HepG2 (cell line): ENCODE measurements around the gene CAMK2A. TPM values are rescaled to one million over a fixed set of nuclear protein-coding genes. Genes with fewer than 3 reads are reported as not detected.

ENCODE experiments used
- ATAC-seq: fragments of 200-7000 bp; cut with Tn5 transposase; 3 replicates; pipeline ENCODE4 v1.9.1; 2020; ENCODE audit warnings: mild to moderate bottlenecking, moderate library complexity
- BruUV-seq: library from RNA; stranded (reverse); fragments of 400-500 nt; replicated peaks from 2 replicates; lab custom pipeline; 2021; lab: Mats Ljungman, UMichigan
- CTCF ChIA-PET: fragments of 300-600 bp; formaldehyde crosslinking; extraction: SDS; loops from one replicate; lab custom pipeline; 2021; ENCODE audit warnings: low total read pairs, inconsistent platforms, low intra/inter-chr PET ratio; lab: Yijun Ruan, JAX
- POLR2A ChIA-PET: fragments of 350-600 bp; sonication (Branson Sonifier 250); formaldehyde crosslinking; loops from one replicate; lab custom pipeline; 2020; ENCODE audit warnings: antibody characterized with exemption, inconsistent platforms; lab: Yijun Ruan, JAX
- DNase-seq: peaks from one replicate; pipeline ENCODE4 v3.0.0-alpha.2; 2015; ENCODE audit warnings: low spot score
- FAIRE-seq: peaks from 3 replicates; lab custom pipeline; 2011; peaks lifted over from hg19 to GRCh38; lab: Jason Lieb, UNC
- H2AFZ ChIP-seq: one replicate; pipeline ENCODE4 v1.6.1; 2011; ENCODE audit warnings: low read length, inconsistent platforms
- H3K27ac ChIP-seq: fragments of 300-600 bp; 3 replicates; pipeline ENCODE4 v1.8.0; 2011; ENCODE audit warnings: mixed run types, mild to moderate bottlenecking, mixed read lengths, low read length, inconsistent platforms; ENCODE audit not compliant: insufficient read depth; ENCODE audit errors: extremely low read length
- H3K27me3 ChIP-seq, 2 experiments: fragments of 200-600 bp in 1 of 2; 2 replicates in 1 of 2; 3 replicates in 1 of 2; pipeline versions ENCODE4 v1.6.0 to v1.8.0; 2011; ENCODE audit warnings: low read length in 2 of 2, mild to moderate bottlenecking in 2 of 2, moderate library complexity in 2 of 2, inconsistent platforms in 1 of 2; ENCODE audit not compliant: insufficient read depth in 2 of 2, control insufficient read depth in 1 of 2
- H3K36me3 ChIP-seq, 2 experiments: fragments of 200-600 bp in 1 of 2; replicated peaks in 1 of 2; 2 replicates in 1 of 2; 3 replicates in 1 of 2; pipeline versions ENCODE4 v1.5.1 to v1.8.0; 2011; ENCODE audit warnings: low read length in 2 of 2, inconsistent platforms in 1 of 2; ENCODE audit not compliant: insufficient read depth in 2 of 2, control insufficient read depth in 1 of 2
- H3K4me1 ChIP-seq: 2 replicates; pipeline ENCODE4 v1.5.1; 2012; ENCODE audit warnings: low read length, inconsistent platforms; ENCODE audit not compliant: insufficient read depth
- H3K4me2 ChIP-seq: 2 replicates; pipeline ENCODE4 v1.6.0; 2011; ENCODE audit warnings: low read depth, low read length, inconsistent platforms
- H3K4me3 ChIP-seq, 3 experiments: fragments of 200-600 bp in 1 of 3; sonication (generic), shearing (Covaris generic) in 1 of 3; replicated peaks in 1 of 3; 2 replicates each; pipeline ENCODE4 v1.5.1; 2011 to 2016; ENCODE audit warnings: low read length in 3 of 3, inconsistent platforms in 2 of 3, low read depth in 2 of 3, mild to moderate bottlenecking in 2 of 3, control low read depth in 1 of 3, mixed read lengths in 1 of 3; ENCODE audit not compliant: insufficient read depth in 1 of 3
- H3K79me2 ChIP-seq: one replicate; pipeline ENCODE4 v1.6.1; 2011; ENCODE audit warnings: low read length, inconsistent platforms; ENCODE audit not compliant: insufficient read depth
- H3K9ac ChIP-seq: 2 replicates; pipeline ENCODE4 v1.6.0; 2011; ENCODE audit warnings: mild to moderate bottlenecking, low read depth, low read length, inconsistent platforms; ENCODE audit not compliant: insufficient read depth
- H3K9me3 ChIP-seq: 2 replicates; pipeline ENCODE4 v1.5.1; 2012; ENCODE audit warnings: mild to moderate bottlenecking, low read length
- H4K20me1 ChIP-seq: 2 replicates; pipeline ENCODE4 v1.6.0; 2011; ENCODE audit warnings: inconsistent platforms, mild to moderate bottlenecking, low read length, moderate library complexity; ENCODE audit not compliant: insufficient read depth
- MBNL3 ChIP-seq: fragments of 250-450 bp; sonication (Bioruptor Pico); conservative IDR thresholded peaks from 2 replicates; pipeline ENCODE4 v1.8.0; 2022; ENCODE audit warnings: mild to moderate bottlenecking, inconsistent platforms
- MIER2 ChIP-seq: IDR thresholded peaks from 2 replicates; pipeline ENCODE4 v1.6.1; 2016; ENCODE audit warnings: missing biosample characterization, missing genetic modification reagents
- ZNF674 ChIP-seq: sonication (generic); formaldehyde crosslinking; IDR thresholded peaks from 2 replicates; pipeline ENCODE4 v1.5.0; 2020; ENCODE audit warnings: low read depth, mild to moderate bottlenecking, missing genetic modification reagents
- WGBS: methylation state at CpG from one replicate; pipeline ENCODE4 v1.1.6; 2017; ENCODE audit warnings: low lambda C conversion rate; 5-methylcytosine and 5-hydroxymethylcytosine counted together
- in situ Hi-C: cut with HindIII; loops from 2 replicates; pipeline ENCODE4 v1.10.0; 2017; ENCODE audit warnings: low pct_unique_long_range_greater_than_20kb; ENCODE audit not compliant: extremely low pct_ligation_motif_present
- intact Hi-C: fragments of 100-400 bp; cut with micrococcal nuclease; formaldehyde crosslinking; loops from one replicate; pipeline ENCODE4 v1.10.0; 2022; ENCODE audit not compliant: unreplicated experiment
- polyA plus RNA-seq, 8 experiments: library from polyadenylated mRNA; depleted of rRNA in 3 of 8; stranded (reverse) in 7 of 8; unstranded in 1 of 8; fragments of >200 nt; fragmentation: Illumina TruSeq in 4 of 8; extraction: Trizol in 4 of 8; gene quantifications; 2 replicates each; pipeline versions ENCODE4 v1.2.1 to v1.2.3, GENCODE V29; 2011 to 2016; ENCODE audit warnings: low read depth in 4 of 8, missing spikeins in 1 of 8, mixed read lengths in 1 of 8; ENCODE audit not compliant: insufficient read depth in 1 of 8
- total RNA-seq, 5 experiments: library from RNA; depleted of rRNA; stranded (reverse); fragments of >200 nt; fragmentation: Illumina TruSeq; extraction: Trizol; gene quantifications; 2 replicates each; pipeline ENCODE4 v1.2.3, GENCODE V29; 2016; ENCODE audit warnings: low read depth in 1 of 5
- TF ChIP-seq, protein P1 (sequence below), 2 experiments: IDR thresholded peaks; 2 replicates each; pipeline ENCODE4 v1.6.1; 2011 to 2012; ENCODE audit warnings: low read length in 2 of 2, borderline replicate concordance in 1 of 2, low read depth in 1 of 2, mild to moderate bottlenecking in 1 of 2, moderate library complexity in 1 of 2

CAMK2A gene
- total and polyA plus RNA-seq, 2 of the 13 experiments (the other 11 are each of a cell fraction or from before 2014, with no cell fraction given): 0.11 TPM; not detected in 1

DNA sequence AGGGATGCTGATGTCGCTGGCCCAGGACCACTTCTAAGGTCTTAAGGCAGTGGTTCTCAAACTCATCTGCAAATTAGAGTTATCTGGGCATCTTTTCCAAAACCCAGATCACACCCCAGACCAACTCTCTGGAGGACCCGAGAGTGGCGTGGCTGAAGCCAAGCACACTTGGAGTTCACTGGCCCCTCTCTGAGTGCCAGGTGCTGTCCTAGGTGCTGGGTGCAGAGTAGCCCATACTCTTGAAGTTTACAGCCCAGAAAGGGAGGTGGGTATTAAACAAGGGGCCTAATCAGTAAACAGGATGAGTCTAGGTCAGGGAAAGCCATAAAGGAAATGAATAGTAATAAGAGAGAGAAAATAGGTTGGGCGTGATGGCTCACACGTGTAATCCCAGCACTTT lies 17.6 kb downstream of the CAMK2A start:
- peaks cover 27% of the 10 kb centered on the region for H3K4me1 ChIP-seq
- BruUV-seq: no TSS peak
- no peak overlapping the region for H3K4me2 ChIP-seq
- H4K20me1 ChIP-seq: no peaks in the 10 kb centered on the region
- in situ Hi-C loops: loop anchor here (5.0 kb wide), 1 partner anchor 165 kb away; no protein-coding TSS in a partner anchor
- no peaks in the 10 kb centered on the region for H3K36me3 ChIP-seq
- H3K79me2 ChIP-seq: no peaks in the 10 kb centered on the region
- peaks cover 2 to 31% of the 10 kb centered on the region in 2 experiments; a peak in 4 of 5 replicates for H3K27me3 ChIP-seq
- H3K27ac ChIP-seq: no peak overlapping the region
- no peak overlapping the region for H3K4me3 ChIP-seq
- CTCF ChIA-PET: interaction anchor here (2.3 kb wide), 1 partner anchor 78 kb away, joined by 21 read pairs; no protein-coding TSS in a partner anchor
- 61% methylated on average over 5 of the region's 5 CpGs for WGBS
- TF ChIP-seq MIER2 (CRISPR knock-in tag) (peak; percentile 69), MBNL3 (no peak)
- TF ChIP-seq, protein P1, sequence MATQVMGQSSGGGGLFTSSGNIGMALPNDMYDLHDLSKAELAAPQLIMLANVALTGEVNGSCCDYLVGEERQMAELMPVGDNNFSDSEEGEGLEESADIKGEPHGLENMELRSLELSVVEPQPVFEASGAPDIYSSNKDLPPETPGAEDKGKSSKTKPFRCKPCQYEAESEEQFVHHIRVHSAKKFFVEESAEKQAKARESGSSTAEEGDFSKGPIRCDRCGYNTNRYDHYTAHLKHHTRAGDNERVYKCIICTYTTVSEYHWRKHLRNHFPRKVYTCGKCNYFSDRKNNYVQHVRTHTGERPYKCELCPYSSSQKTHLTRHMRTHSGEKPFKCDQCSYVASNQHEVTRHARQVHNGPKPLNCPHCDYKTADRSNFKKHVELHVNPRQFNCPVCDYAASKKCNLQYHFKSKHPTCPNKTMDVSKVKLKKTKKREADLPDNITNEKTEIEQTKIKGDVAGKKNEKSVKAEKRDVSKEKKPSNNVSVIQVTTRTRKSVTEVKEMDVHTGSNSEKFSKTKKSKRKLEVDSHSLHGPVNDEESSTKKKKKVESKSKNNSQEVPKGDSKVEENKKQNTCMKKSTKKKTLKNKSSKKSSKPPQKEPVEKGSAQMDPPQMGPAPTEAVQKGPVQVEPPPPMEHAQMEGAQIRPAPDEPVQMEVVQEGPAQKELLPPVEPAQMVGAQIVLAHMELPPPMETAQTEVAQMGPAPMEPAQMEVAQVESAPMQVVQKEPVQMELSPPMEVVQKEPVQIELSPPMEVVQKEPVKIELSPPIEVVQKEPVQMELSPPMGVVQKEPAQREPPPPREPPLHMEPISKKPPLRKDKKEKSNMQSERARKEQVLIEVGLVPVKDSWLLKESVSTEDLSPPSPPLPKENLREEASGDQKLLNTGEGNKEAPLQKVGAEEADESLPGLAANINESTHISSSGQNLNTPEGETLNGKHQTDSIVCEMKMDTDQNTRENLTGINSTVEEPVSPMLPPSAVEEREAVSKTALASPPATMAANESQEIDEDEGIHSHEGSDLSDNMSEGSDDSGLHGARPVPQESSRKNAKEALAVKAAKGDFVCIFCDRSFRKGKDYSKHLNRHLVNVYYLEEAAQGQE (IDR thresholded peaks at IDR 0.05; ENCODE audit: borderline replicate concordance in 1 of 2, low read depth in 1 of 2, low read length in 2 of 2): peak; percentile 31 to 87
- intact Hi-C loops: loop anchor here (1.0 to 5.0 kb wide), 2 partner anchors 78 to 165 kb away; no protein-coding TSS in a partner anchor
- no peaks in the 10 kb centered on the region for H3K9me3 ChIP-seq
- POLR2A ChIA-PET: no interaction called here
- DNase-seq: no peak
- no peak for FAIRE-seq
- no peak overlapping the region for H3K9ac ChIP-seq
- ATAC-seq: no peak
- no peak overlapping the region for H2AFZ ChIP-seq

DNA sequence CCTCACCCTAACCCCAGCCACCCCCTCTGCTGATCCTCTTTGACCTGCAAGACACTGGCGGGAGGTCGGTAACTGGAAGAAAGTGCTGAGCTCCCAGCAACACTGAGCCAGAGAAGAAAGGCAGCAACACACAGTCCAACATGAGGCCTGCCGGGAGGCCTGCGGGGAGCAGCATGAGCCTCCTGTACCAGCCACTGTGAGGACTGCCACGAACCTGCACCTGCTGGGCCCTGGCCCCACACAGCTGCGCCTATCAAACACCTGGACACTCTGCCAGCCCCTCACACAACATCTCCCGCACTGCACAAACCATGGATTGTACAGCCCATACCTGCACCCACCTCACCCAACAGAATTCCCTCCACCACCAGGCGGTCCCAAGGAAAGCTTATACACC lies 18.3 kb downstream of the CAMK2A start:
- no peak for DNase-seq
- Histone ChIP-seq H3K4me3 (no peak overlapping the region), H3K9me3 (no peaks in the 10 kb centered on the region), H4K20me1 (no peaks in the 10 kb centered on the region), H3K4me2 (no peak overlapping the region), H2AFZ (no peak overlapping the region), H3K4me1 (peaks cover 33% of the 10 kb centered on the region), H3K36me3 (no peaks in the 10 kb centered on the region), H3K9ac (no peak overlapping the region), H3K27me3 (peaks cover 2 to 26% of the 10 kb centered on the region in 2 experiments; a peak in 4 of 5 replicates), H3K27ac (no peak overlapping the region), H3K79me2 (no peaks in the 10 kb centered on the region)
- BruUV-seq: no TSS peak
- POLR2A ChIA-PET: no interaction called here
- in situ Hi-C loops: loop anchor here (5.0 kb wide), 1 partner anchor 166 kb away; no protein-coding TSS in a partner anchor
- CTCF ChIA-PET: interaction anchor here (1.1 kb wide), 1 partner anchor 80 kb away, joined by 3 read pairs; no protein-coding TSS in a partner anchor
- intact Hi-C loops: loop anchor here (5.0 kb wide), 1 partner anchor 166 kb away; no protein-coding TSS in a partner anchor
- no peak for TF ChIP-seq ZNF674
- peak; percentile 13; the same call in 2 of the 3 replicates for ATAC-seq
- FAIRE-seq: no peak
- whole genome bisulfite sequencing: 40% methylated on average over 6 of the region's 8 CpGs
